Endothelial cell of umbilical vein (primary cell): ENCODE results near the gene ADH6. TPM values are rescaled to one million over a fixed set of nuclear protein-coding genes. Genes with fewer than 3 reads are reported as not detected.

Experiments
- BruUV-seq: library from RNA; stranded (reverse); fragments of 400-500 nt; replicated peaks from 2 replicates; lab custom pipeline; 2021; lab: Mats Ljungman, UMichigan
- CTCF ChIA-PET: fragments of 300-600, 350-600 bp; sonication (Branson Sonifier 250); formaldehyde crosslinking; loops from one replicate; lab custom pipeline; 2021; ENCODE audit warnings: antibody characterized with exemption, inconsistent platforms; lab: Charles Lee
- POLR2A ChIA-PET: fragments of 300-600, 350-600 bp; sonication (Branson Sonifier 250); formaldehyde crosslinking; loops from one replicate; lab custom pipeline; 2021; ENCODE audit warnings: antibody characterized with exemption, inconsistent platforms; lab: Charles Lee
- DNase-seq: peaks from one replicate; pipeline ENCODE4 v3.0.0-alpha.2; 2011; ENCODE audit warnings: low read depth, low spot score
- FAIRE-seq: peaks from 2 replicates; lab custom pipeline; 2011; peaks lifted over from hg19 to GRCh38; lab: Jason Lieb, UNC
- H2AFZ ChIP-seq: 2 replicates; pipeline ENCODE4 v1.6.0; 2012; ENCODE audit warnings: low read depth, low read length, control low read depth, inconsistent platforms
- H3K27ac ChIP-seq: 2 replicates; pipeline ENCODE4 v1.5.1; 2011; ENCODE audit warnings: low read depth, mild to moderate bottlenecking, control low read depth, low read length, moderate library complexity; ENCODE audit not compliant: insufficient read depth
- H3K27me3 ChIP-seq, 2 experiments: 2 replicates each; pipeline versions ENCODE4 v1.6.0 to v1.6.1; 2011; ENCODE audit warnings: low read length in 2 of 2, mixed read lengths in 1 of 2; ENCODE audit not compliant: control insufficient read depth in 2 of 2, insufficient read depth in 2 of 2
- H3K36me3 ChIP-seq, 2 experiments: 2 replicates in 1 of 2; 3 replicates in 1 of 2; pipeline ENCODE4 v1.5.1; 2011; ENCODE audit warnings: low read length in 2 of 2, mild to moderate bottlenecking in 1 of 2, moderate library complexity in 1 of 2; ENCODE audit not compliant: control insufficient read depth in 2 of 2, insufficient read depth in 2 of 2; ENCODE audit errors: extremely low read depth in 1 of 2
- H3K4me1 ChIP-seq: 3 replicates; pipeline ENCODE4 v1.5.1; 2011; ENCODE audit warnings: mild to moderate bottlenecking, low read length; ENCODE audit not compliant: control insufficient read depth, insufficient read depth; ENCODE audit errors: extremely low read depth
- H3K4me2 ChIP-seq: 2 replicates; pipeline ENCODE4 v1.6.1; 2011; ENCODE audit warnings: low read length, control low read depth, mixed read lengths; ENCODE audit not compliant: insufficient read depth
- H3K4me3 ChIP-seq, 3 experiments: fragments of 200-600 bp in 1 of 3; sonication (generic), shearing (Covaris generic) in 1 of 3; replicated peaks in 1 of 3; 2 replicates each; pipeline ENCODE4 v1.5.1; 2011 to 2016; ENCODE audit warnings: control low read depth in 3 of 3, low read length in 3 of 3, mild to moderate bottlenecking in 2 of 3, inconsistent platforms in 1 of 3, low read depth in 1 of 3, moderate library complexity in 1 of 3; ENCODE audit not compliant: insufficient read depth in 1 of 3
- H3K79me2 ChIP-seq: 2 replicates; pipeline ENCODE4 v1.6.0; 2012; ENCODE audit warnings: low read length, inconsistent platforms; ENCODE audit not compliant: control insufficient read depth, insufficient read depth
- H3K9ac ChIP-seq: replicated peaks from 2 replicates; pipeline ENCODE3; 2011; ENCODE audit warnings: low read length, control low read depth; ENCODE audit not compliant: insufficient read depth; ENCODE audit errors: extremely low read depth
- H3K9me1 ChIP-seq: replicated peaks from 3 replicates; pipeline ENCODE4 v1.6.0; 2011; ENCODE audit warnings: mild to moderate bottlenecking, low read length; ENCODE audit not compliant: control insufficient read depth, insufficient read depth; ENCODE audit errors: extremely low read depth
- H3K9me3 ChIP-seq: replicated peaks from 2 replicates; pipeline ENCODE4 v1.5.1; 2012; ENCODE audit warnings: low read length, inconsistent platforms; ENCODE audit not compliant: control insufficient read depth, insufficient read depth
- H4K20me1 ChIP-seq: replicated peaks from 2 replicates; pipeline ENCODE3; 2011; ENCODE audit warnings: mild to moderate bottlenecking, low read length; ENCODE audit not compliant: control insufficient read depth, insufficient read depth; ENCODE audit errors: extremely low read depth
- CTCF ChIP-seq, 2 donors: IDR thresholded peaks; 1 replicate in 1 of 2; 2 replicates in 1 of 2; pipeline ENCODE4 v1.5.1; 2011; ENCODE audit warnings: low read length in 2 of 2, mild to moderate bottlenecking in 2 of 2, moderate library complexity in 2 of 2, control low read depth in 1 of 2, inconsistent platforms in 1 of 2, low read depth in 1 of 2; ENCODE audit not compliant: insufficient read depth in 1 of 2; ENCODE audit errors: extremely low read depth in 1 of 2
- EZH2 ChIP-seq: IDR thresholded peaks from 2 replicates; pipeline ENCODE4 v1.6.1; 2012; ENCODE audit warnings: borderline replicate concordance, low read depth, mild to moderate bottlenecking, moderate library complexity, low read length, inconsistent platforms; ENCODE audit not compliant: severe bottlenecking
- GATA2 ChIP-seq: IDR thresholded peaks from 2 replicates; pipeline ENCODE4 v1.7.0; 2011; ENCODE audit warnings: low read depth, mild to moderate bottlenecking, moderate library complexity, mixed read lengths, low read length; ENCODE audit not compliant: insufficient read length, insufficient read depth
- MAX ChIP-seq: IDR thresholded peaks from 2 replicates; pipeline ENCODE4 v1.6.1; 2011; ENCODE audit not compliant: insufficient read depth, insufficient read length
- POLR2A ChIP-seq: IDR thresholded peaks from 2 replicates; pipeline ENCODE4 v1.6.1; 2012; ENCODE audit warnings: low read depth, mild to moderate bottlenecking, control low read depth, low read length
- dilution Hi-C: fragments of 300-500 bp; cut with MboI; formaldehyde crosslinking; loops from one replicate; pipeline ENCODE4 v1.15.0; 2019; ENCODE audit warnings: low sequenced_read_pairs; ENCODE audit not compliant: extremely low pct_ligation_motif_present
- intact Hi-C: fragments of 100-400 bp; cut with micrococcal nuclease; formaldehyde crosslinking; loops from one replicate; pipeline ENCODE4 v1.10.0; 2022
- polyA plus RNA-seq, 4 experiments: library from polyadenylated mRNA; depleted of rRNA in 3 of 4; stranded (reverse) in 3 of 4; unstranded in 1 of 4; fragments of >200 nt; gene quantifications; 2 replicates each; pipeline versions ENCODE4 v1.2.1 to v1.2.3, GENCODE V29; 2011 to 2012; ENCODE audit warnings: missing spikeins in 1 of 4
- total RNA-seq: library from RNA; stranded (reverse); gene quantifications from 2 replicates; pipeline ENCODE4 v1.2.3, GENCODE V29; 2021

ADH6 gene
- total and polyA plus RNA-seq, 2 donors (not counting 3 experiments of a cell fraction or from before 2014, with no cell fraction given) = not detected

- Histone ChIP-seq H3K4me2 (no peak overlapping the region), H3K79me2 (no peaks in the 10 kb centered on the region), H3K9me3 (no peaks in the 10 kb centered on the region), H3K4me3 (no peak overlapping the region), H3K4me1 (no peaks in the 10 kb centered on the region), H3K36me3 (no peaks in the 10 kb centered on the region), H3K9me1 (no peaks in the 10 kb centered on the region), H2AFZ (no peak overlapping the region), H3K27ac (no peak overlapping the region), H3K9ac (no peak overlapping the region), H3K27me3 (no peaks in the 10 kb centered on the region), H4K20me1 (no peaks in the 10 kb centered on the region)
- BruUV-seq = no TSS peak
- POLR2A ChIA-PET = no interaction called here
- dilution Hi-C loops (no loop called here), intact Hi-C loops (no loop called here)
- FAIRE-seq (no peak), DNase-seq (no peak)
- CTCF ChIA-PET = no interaction called here
- no peak for TF ChIP-seq CTCF (IDR thresholded peaks at IDR 0.05; ENCODE audit: extremely low read depth in 1 of 2, insufficient read depth in 1 of 2, low read depth in 1 of 2, low read length in 2 of 2)
Measured at GRCh38 chr4:99219479-99219878, 433 bp upstream of the ADH6 start.

GRCh38 chr4:99215521-99215920 lies 3.5 kb downstream of the ADH6 start:
- no peak for FAIRE-seq
- Histone ChIP-seq H3K27ac (no peak overlapping the region), H3K9me1 (no peaks in the 10 kb centered on the region), H3K9me3 (no peaks in the 10 kb centered on the region), H4K20me1 (no peaks in the 10 kb centered on the region), H3K27me3 (no peaks in the 10 kb centered on the region), H3K36me3 (no peaks in the 10 kb centered on the region), H3K4me3 (no peak overlapping the region), H3K4me1 (no peaks in the 10 kb centered on the region), H3K4me2 (no peak overlapping the region), H3K9ac (no peak overlapping the region), H3K79me2 (no peaks in the 10 kb centered on the region), H2AFZ (no peak overlapping the region)
- ChIA-PET POLR2A (no interaction called here), CTCF (interaction anchor here (0.6 to 1.0 kb wide), 2 partner anchors 10 to 528 kb away, joined by 3 read pairs; no protein-coding TSS in a partner anchor)
- TF ChIP-seq MAX (no peak), EZH2 (no peak), GATA2 (no peak), POLR2A (no peak), CTCF (IDR thresholded peaks at IDR 0.05; ENCODE audit: extremely low read depth in 1 of 2, insufficient read depth in 1 of 2, low read depth in 1 of 2, low read length in 2 of 2) (no peak)
- intact Hi-C loops (no loop called here), dilution Hi-C loops (no loop called here)
- DNase-seq = no peak
- BruUV-seq = no TSS peak
